NCI-H2227 treated with DMSO at 0.1 percent for 48 hours (cell line): Measurements from ENCODE around the gene AGPAT2.

ENCODE experiments used
- DNase-seq: peaks from one replicate; lab custom pipeline; 2025; lab: John Stamatoyannopoulos, UW

Gene AGPAT2

GRCh38 chr9:136625101-136626065 lies 61.9 kb downstream of the AGPAT2 start:
- DNase-seq: no peak

- DNase-seq: no peak
Observed at GRCh38 chr9:136624184-136624951, 62.9 kb downstream of the AGPAT2 start.

- no peak for DNase-seq
Observed at GRCh38 chr9:136623842-136624183, 63.4 kb downstream of the AGPAT2 start.
